Neuronal stem cell (in vitro differentiated cells): ENCODE measurements around the gene MYO5A.
"Not testable (repeated sequence)": the region's sequence is repeated elsewhere in the genome, so short reads cannot be mapped to it uniquely, and the experiment has no call there.

Experiments used
- DNase-seq: peaks from one replicate; pipeline ENCODE4 v3.0.0-alpha.2; 2013; ENCODE audit warnings: low spot score
- H2AFZ ChIP-seq: one replicate; pipeline ENCODE4 v1.6.1; 2013; ENCODE audit warnings: mild to moderate bottlenecking, low read length, inconsistent platforms
- H2AK5ac ChIP-seq: 2 replicates; pipeline ENCODE4 v1.6.1; 2013; ENCODE audit warnings: low read depth, mild to moderate bottlenecking, inconsistent platforms, low read length, moderate library complexity, mixed read lengths
- H2BK120ac ChIP-seq: 2 replicates; pipeline ENCODE4 v1.6.1; 2013; ENCODE audit warnings: low read depth, mild to moderate bottlenecking, inconsistent platforms, low read length, moderate library complexity, mixed read lengths
- H2BK12ac ChIP-seq: one replicate; pipeline ENCODE4 v1.6.1; 2013; ENCODE audit warnings: low read length, inconsistent platforms
- H2BK15ac ChIP-seq: 2 replicates; pipeline ENCODE4 v1.6.1; 2013; ENCODE audit warnings: mild to moderate bottlenecking, low read length, inconsistent platforms, mixed read lengths
- H2BK5ac ChIP-seq: one replicate; pipeline ENCODE4 v1.6.1; 2013; ENCODE audit warnings: inconsistent platforms, mild to moderate bottlenecking, low read length, moderate library complexity
- H3K14ac ChIP-seq: one replicate; pipeline ENCODE4 v1.6.1; 2013; ENCODE audit warnings: low read length, inconsistent platforms
- H3K18ac ChIP-seq: 2 replicates; pipeline ENCODE4 v1.6.1; 2013; ENCODE audit warnings: low read length, inconsistent platforms
- H3K23ac ChIP-seq: 2 replicates; pipeline ENCODE4 v1.6.1; 2013; ENCODE audit warnings: low read depth, mild to moderate bottlenecking, mixed read lengths, low read length, inconsistent platforms; ENCODE audit not compliant: poor library complexity
- H3K27ac ChIP-seq: replicated peaks from 3 replicates; pipeline ENCODE4 v1.5.1; 2013; ENCODE audit warnings: low read length, inconsistent platforms
- H3K27me3 ChIP-seq, 3 experiments: 2 replicates each; pipeline ENCODE4 v1.6.1; 2013; ENCODE audit warnings: low read length in 3 of 3, mild to moderate bottlenecking in 2 of 3, inconsistent platforms in 1 of 3, low read depth in 1 of 3, mixed read lengths in 1 of 3, moderate library complexity in 1 of 3; ENCODE audit not compliant: control insufficient read depth in 3 of 3, insufficient read depth in 3 of 3
- H3K36me3 ChIP-seq, 2 donors: replicated peaks in 1 of 2; 2 replicates each; pipeline ENCODE4 v1.6.1; 2013; ENCODE audit warnings: low read length in 2 of 2; ENCODE audit not compliant: control insufficient read depth in 2 of 2, insufficient read depth in 2 of 2
- H3K4ac ChIP-seq: 2 replicates; pipeline ENCODE4 v1.6.1; 2013; ENCODE audit warnings: inconsistent platforms, mild to moderate bottlenecking, low read length, moderate library complexity
- H3K4me1 ChIP-seq, 2 donors: 1 replicate in 1 of 2; 2 replicates in 1 of 2; pipeline ENCODE4 v1.6.1; 2013; ENCODE audit warnings: low read length in 2 of 2, low read depth in 1 of 2; ENCODE audit not compliant: control insufficient read depth in 2 of 2, insufficient read depth in 1 of 2
- H3K4me2 ChIP-seq: one replicate; pipeline ENCODE4 v1.6.1; 2013; ENCODE audit warnings: mild to moderate bottlenecking, low read length, inconsistent platforms; ENCODE audit not compliant: insufficient read depth, poor library complexity, severe bottlenecking
- H3K4me3 ChIP-seq, 2 donors: 2 replicates each; pipeline ENCODE4 v1.5.1; 2013; ENCODE audit warnings: low read length in 2 of 2, mild to moderate bottlenecking in 2 of 2, inconsistent platforms in 1 of 2, moderate library complexity in 1 of 2
- H3K79me1 ChIP-seq: one replicate; pipeline ENCODE4 v1.6.1; 2013; ENCODE audit warnings: low read depth, mild to moderate bottlenecking, inconsistent platforms, low read length, moderate library complexity
- H3K9ac ChIP-seq: one replicate; pipeline ENCODE4 v1.6.1; 2013; ENCODE audit warnings: mild to moderate bottlenecking, low read depth, low read length, inconsistent platforms; ENCODE audit not compliant: poor library complexity
- H3K9me3 ChIP-seq, 2 donors: replicated peaks in 1 of 2; 2 replicates each; pipeline versions ENCODE3 to v1.6.1; 2013; ENCODE audit warnings: low read length in 2 of 2, mild to moderate bottlenecking in 2 of 2, inconsistent platforms in 1 of 2, low read depth in 1 of 2, mixed read lengths in 1 of 2, moderate library complexity in 1 of 2; ENCODE audit not compliant: control insufficient read depth in 2 of 2, insufficient read depth in 1 of 2
- H4K8ac ChIP-seq: one replicate; pipeline ENCODE4 v1.6.1; 2013; ENCODE audit warnings: low read depth, mild to moderate bottlenecking, inconsistent platforms, low read length, moderate library complexity
- H4K91ac ChIP-seq: one replicate; pipeline ENCODE4 v1.6.1; 2013; ENCODE audit warnings: low read length, low read depth, mild to moderate bottlenecking, inconsistent platforms; ENCODE audit not compliant: poor library complexity
- WGBS, 2 donors: extraction: QIAGEN DNeasy Blood & Tissue Kit; methylation state at CpG; one replicate each; pipeline ENCODE4 v1.1.7; 2013; ENCODE audit warnings: missing lambda C conversion rate in 2 of 2, mixed read lengths in 1 of 2; ENCODE audit not compliant: insufficient read length in 2 of 2, insufficient replicate concordance in 1 of 2; ENCODE audit errors: extremely low coverage in 2 of 2; 5-methylcytosine and 5-hydroxymethylcytosine counted together

The MYO5A gene

DNA sequence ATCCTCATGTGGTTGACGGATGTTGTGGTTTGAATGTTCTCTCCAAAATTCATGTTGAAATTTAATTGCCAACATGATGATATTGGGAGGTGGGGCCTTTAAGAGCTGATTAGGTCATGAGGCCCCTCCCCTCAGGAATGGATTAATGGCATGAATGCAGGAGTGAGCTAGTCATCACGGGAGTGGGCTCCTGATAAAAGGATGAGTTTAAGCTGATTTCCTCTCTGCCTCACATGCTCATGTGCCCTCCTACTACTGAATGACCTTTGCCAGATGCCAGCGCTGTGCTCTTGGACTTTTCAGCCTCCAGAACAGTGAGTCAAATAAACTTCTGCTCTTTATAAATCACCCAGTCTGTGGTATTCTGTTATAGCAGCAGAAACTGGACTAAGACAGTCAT is 111.2 kb downstream of the MYO5A start:
- no peaks in the 10 kb centered on the region for H3K79me1 ChIP-seq
- no peak overlapping the region for H2BK5ac ChIP-seq
- H3K36me3 ChIP-seq, result no peaks in the 10 kb centered on the region
- no peak overlapping the region for H2BK15ac ChIP-seq
- no peak for DNase-seq
- H3K4me1 ChIP-seq, result no peaks in the 10 kb centered on the region
- H3K27ac ChIP-seq, result no peak overlapping the region
- H4K91ac ChIP-seq, result no peak overlapping the region
- no peak overlapping the region for H3K23ac ChIP-seq
- H4K8ac ChIP-seq, result no peak overlapping the region
- no peak overlapping the region for H2BK120ac ChIP-seq
- no peak overlapping the region for H2AFZ ChIP-seq
- H3K27me3 ChIP-seq, result no peaks in the 10 kb centered on the region
- no peak overlapping the region for H3K4me2 ChIP-seq
- no peak overlapping the region for H2BK12ac ChIP-seq
- no peak overlapping the region for H3K18ac ChIP-seq
- no peak overlapping the region for H2AK5ac ChIP-seq
- peaks cover 0 to 9% of the 10 kb centered on the region in 2 donors for H3K9me3 ChIP-seq
- H3K4ac ChIP-seq, result no peak overlapping the region
- H3K14ac ChIP-seq, result no peak overlapping the region
- H3K4me3 ChIP-seq, result no peak overlapping the region
- no peak overlapping the region for H3K9ac ChIP-seq
- no CpG with 5 or more reads among the region's 3 CpGs for WGBS, 2 donors

- not testable (repeated sequence) for H3K9me3 ChIP-seq, H3K18ac ChIP-seq, H3K14ac ChIP-seq, H3K4me1 ChIP-seq, H2BK15ac ChIP-seq, H4K8ac ChIP-seq, H2BK12ac ChIP-seq, H3K4ac ChIP-seq, H3K27ac ChIP-seq, H2BK120ac ChIP-seq, H3K23ac ChIP-seq, H3K4me2 ChIP-seq, H2BK5ac ChIP-seq, DNase-seq, H3K4me3 ChIP-seq, H3K27me3 ChIP-seq, H2AFZ ChIP-seq, H4K91ac ChIP-seq, H3K9ac ChIP-seq, H3K36me3 ChIP-seq, H3K79me1 ChIP-seq, H2AK5ac ChIP-seq
- no CpG with 5 or more reads among the region's 1 CpG for WGBS, 2 donors
These were observed 112.1 kb downstream of the MYO5A start for GRCh38 chr15:52416566-52416965.

DNA sequence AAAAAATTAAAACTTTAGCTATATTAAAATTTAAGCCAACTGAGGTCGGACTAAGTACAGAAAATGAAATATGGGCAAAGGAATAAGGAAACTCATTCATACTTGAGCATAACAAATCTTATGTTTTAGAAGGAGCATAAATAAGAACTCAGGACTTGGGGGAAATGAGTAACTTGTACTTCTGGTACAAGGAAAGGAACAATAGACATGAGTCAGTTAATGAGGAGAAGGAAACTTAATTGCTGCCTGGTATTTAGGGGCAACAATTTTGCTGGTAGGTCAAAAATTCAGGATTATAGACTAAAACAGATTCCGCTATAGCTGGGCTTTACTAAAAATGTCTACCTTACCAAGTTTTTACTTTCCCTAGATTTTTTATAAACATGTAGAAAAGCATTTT is 113.1 kb downstream of the MYO5A start:
- no peak overlapping the region for H3K18ac ChIP-seq
- no peak overlapping the region for H2AK5ac ChIP-seq
- H2BK120ac ChIP-seq, result no peak overlapping the region
- WGBS, 2 donors, result no CpG with 5 or more reads among the region's 2 CpGs
- peaks cover 0 to 9% of the 10 kb centered on the region in 2 donors for H3K9me3 ChIP-seq
- H4K8ac ChIP-seq, result no peak overlapping the region
- H3K27ac ChIP-seq, result no peak overlapping the region
- no peaks in the 10 kb centered on the region for H3K27me3 ChIP-seq
- no peaks in the 10 kb centered on the region for H3K36me3 ChIP-seq
- no peaks in the 10 kb centered on the region for H3K4me1 ChIP-seq
- no peak overlapping the region for H3K4ac ChIP-seq
- H3K4me2 ChIP-seq, result no peak overlapping the region
- no peak for DNase-seq
- H2AFZ ChIP-seq, result no peak overlapping the region
- no peak overlapping the region for H4K91ac ChIP-seq
- H3K9ac ChIP-seq, result no peak overlapping the region
- H3K79me1 ChIP-seq, result no peaks in the 10 kb centered on the region
- no peak overlapping the region for H2BK15ac ChIP-seq
- H2BK5ac ChIP-seq, result no peak overlapping the region
- H3K4me3 ChIP-seq, result no peak overlapping the region
- H2BK12ac ChIP-seq, result no peak overlapping the region
- H3K14ac ChIP-seq, result no peak overlapping the region
- no peak overlapping the region for H3K23ac ChIP-seq

DNA sequence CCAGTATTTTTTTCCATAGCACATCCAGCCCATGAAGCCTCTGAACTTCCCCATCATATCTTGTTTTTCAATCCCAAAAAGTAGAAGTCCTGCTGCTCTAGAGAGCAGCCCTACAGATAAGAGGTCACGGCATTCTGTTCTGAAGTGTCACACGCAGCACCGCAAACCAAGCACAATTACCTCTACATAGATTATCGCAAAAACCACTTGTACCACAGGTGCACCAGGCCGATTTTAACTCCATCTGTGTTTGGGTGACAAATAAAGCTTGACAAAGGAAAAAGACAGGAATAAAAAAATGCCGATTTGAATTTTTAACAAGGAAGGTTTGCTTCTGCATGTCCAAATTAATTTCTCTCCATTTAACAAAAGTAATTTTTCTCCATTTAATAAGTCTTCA is 113.7 kb downstream of the MYO5A start:
- Histone ChIP-seq H3K23ac (no peak overlapping the region), H4K8ac (no peak overlapping the region), H3K4me3 (no peak overlapping the region), H3K9ac (no peak overlapping the region), H3K27me3 (no peaks in the 10 kb centered on the region), H4K91ac (no peak overlapping the region), H3K79me1 (no peaks in the 10 kb centered on the region), H3K4ac (no peak overlapping the region), H3K14ac (no peak overlapping the region), H3K36me3 (peaks cover 0 to 1% of the 10 kb centered on the region in 2 donors), H2AK5ac (no peak overlapping the region), H2AFZ (no peak overlapping the region), H3K4me1 (no peaks in the 10 kb centered on the region), H2BK15ac (no peak overlapping the region), H3K18ac (no peak overlapping the region), H2BK12ac (no peak overlapping the region), H3K27ac (no peak overlapping the region), H2BK5ac (no peak overlapping the region), H3K9me3 (peaks cover 0 to 9% of the 10 kb centered on the region in 2 donors), H3K4me2 (no peak overlapping the region), H2BK120ac (no peak overlapping the region)
- DNase-seq, result no peak
- no CpG with 5 or more reads among the region's 6 CpGs for WGBS, 2 donors
